ENCODE data around the gene CCDC146.
"Not testable (repeated sequence)": the region's sequence is repeated elsewhere in the genome, so short reads cannot be mapped to it uniquely, and the experiment has no call there.

CCDC146 gene

DNA sequence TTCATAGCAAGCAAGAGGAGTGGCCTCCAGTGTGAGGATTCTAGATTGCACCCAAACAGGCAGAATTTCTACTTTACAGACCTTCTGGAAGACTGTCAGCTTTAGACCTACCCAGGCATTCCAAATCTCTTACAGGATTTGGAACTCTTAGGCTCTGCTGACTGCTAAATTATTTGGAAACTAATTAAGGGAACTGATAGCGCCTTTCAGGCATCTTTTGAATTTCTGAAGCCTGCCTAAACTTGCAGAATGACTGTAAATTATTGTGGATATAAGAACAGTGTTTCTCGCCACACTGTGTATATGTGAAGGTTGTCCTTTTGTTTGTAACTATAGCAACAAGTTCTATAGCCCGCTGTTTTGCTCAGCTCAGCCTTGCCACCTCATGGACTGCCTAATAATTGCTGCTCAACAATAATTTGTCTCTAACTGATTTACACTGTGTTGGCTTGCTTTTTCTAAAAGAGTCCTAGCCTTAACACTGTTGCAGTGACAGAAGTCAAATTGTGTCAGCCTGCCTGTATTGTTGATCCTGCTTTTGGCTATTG lies 32.6 kb downstream of the CCDC146 start:
- DNase-seq (ENCODE audit: low spot score), result not testable (repeated sequence)

DNA sequence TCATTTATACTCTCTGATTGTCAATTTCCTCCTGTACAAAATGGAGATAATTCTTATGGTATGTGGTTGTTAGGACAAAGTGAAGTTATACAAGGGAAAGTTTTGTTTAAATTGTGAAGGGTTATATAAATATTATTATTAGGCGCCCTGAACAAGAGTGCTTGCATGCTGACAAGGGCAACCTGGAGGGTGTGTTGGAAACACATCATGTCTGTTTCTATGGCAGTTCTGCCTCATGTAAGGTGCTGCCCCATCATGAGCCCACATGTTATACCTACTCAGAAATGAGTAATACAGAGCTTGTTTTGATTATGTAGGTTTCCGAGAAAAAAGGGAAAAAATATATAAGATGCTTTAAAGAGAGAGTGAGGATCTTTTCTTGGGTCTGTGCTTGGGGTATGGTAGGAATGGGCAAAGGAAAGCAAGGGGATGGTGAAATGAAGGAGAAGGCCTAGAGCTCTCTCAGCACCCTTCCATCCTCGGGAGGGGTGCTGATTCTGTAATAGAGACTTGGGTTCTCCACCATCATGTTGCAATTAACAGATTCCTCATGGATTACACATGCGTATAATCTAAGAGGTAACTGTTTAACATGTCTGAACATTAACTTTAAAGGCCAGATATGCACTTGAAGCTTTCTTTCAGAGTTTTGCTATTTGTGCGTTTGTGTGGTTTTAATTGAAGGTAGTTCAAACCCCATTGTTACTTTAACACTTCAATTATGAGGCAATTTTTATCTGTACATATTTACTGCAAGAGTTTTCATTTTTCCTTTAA lies 33.4 kb downstream of the CCDC146 start:
- not testable (repeated sequence) for DNase-seq (ENCODE audit: low spot score)

DNA sequence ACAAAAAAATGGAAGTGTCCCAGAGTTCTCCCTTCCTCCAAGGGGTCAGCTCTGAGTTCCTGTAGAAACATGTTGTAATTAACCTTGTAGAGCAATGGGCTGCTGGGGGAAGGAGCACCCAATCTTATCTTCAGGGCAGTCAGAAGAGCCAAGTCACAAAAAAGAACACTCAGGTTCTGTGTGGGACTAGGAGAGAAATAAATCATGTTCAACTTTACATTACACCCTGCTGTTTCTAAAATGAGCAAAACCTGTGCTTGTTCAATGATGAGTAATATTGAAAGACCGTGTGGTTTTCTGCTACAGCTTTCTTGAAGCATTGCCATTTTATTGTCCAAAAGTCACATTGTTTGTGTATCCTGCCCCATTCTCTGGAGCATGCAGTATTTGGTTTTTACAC lies 34.6 kb downstream of the CCDC146 start:
- not testable (repeated sequence) for DNase-seq (ENCODE audit: low spot score)

DNA sequence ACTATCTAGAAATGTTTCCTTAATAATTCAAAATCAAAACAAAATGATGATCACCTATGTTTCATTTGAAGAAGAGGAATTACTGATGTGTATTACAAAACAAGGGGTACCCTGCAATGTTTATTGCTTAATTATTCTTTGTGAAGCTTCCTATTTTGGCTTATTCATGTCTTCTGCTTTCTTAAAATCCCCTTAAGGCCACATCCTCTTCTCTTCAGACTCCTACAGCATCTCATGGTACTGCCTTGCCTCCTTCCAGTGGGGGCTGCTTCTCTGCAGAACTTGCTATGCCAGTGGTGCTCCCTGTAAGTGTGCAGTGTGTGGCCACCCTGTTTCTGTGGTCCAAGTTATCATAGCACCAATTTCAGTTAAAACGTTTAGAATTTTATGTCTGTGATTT lies 35.0 kb downstream of the CCDC146 start:
- DNase-seq (ENCODE audit: low spot score), result no peak

DNA sequence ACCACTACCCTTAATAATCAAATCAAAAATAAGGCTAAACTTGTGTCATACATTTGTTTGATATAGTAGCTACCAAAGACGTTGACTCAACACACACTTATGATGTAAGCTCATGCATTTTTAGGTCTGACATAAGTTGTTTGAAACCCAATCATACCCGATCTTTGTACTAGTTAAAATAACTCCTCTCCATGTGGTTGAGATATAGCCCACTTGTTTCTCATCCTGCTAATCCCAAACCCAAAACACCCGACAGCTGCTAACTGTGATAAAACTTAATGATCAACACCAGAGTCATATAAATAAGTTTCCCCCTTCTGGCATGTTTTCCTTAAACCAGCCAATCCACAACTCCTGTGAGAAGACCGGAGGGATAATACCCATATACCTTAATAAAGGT lies 48.7 kb downstream of the CCDC146 start:
- DNase-seq (ENCODE audit: low spot score), result not testable (repeated sequence)

DNA sequence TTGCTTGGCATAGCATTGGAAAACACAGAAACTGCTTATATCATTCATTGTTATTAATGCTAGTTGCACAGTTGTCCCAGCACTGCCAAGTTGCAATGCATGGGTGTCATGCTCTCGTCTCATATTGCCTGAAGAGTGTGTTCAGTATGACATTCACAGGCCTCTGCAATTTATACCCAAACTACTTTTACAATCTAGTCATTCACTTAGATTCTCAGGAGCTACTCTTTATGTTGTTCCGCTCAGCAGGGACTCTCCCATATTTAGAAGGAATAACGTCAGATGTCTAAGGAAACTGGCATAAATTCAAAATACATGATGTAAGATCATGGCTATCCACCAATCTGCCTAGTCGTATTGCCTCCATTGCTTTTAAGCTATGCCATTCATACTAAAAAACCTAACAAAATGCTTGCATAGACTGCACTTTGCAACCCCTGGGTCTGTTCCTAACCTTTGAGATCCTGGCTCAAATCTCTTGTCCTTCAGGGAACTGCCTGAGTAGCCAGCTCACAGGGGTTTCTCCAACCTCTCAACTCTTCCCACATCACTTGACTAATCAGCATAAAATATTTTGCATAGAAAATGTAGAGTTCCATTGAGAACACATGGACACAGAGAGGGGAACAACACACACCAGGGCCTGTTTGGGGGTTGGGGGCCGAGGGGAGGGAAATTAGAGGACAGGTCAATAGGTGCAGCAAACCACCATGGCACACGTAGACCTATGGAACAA lies 50.2 kb downstream of the CCDC146 start:
- not testable (repeated sequence) for DNase-seq (ENCODE audit: low spot score)

DNA sequence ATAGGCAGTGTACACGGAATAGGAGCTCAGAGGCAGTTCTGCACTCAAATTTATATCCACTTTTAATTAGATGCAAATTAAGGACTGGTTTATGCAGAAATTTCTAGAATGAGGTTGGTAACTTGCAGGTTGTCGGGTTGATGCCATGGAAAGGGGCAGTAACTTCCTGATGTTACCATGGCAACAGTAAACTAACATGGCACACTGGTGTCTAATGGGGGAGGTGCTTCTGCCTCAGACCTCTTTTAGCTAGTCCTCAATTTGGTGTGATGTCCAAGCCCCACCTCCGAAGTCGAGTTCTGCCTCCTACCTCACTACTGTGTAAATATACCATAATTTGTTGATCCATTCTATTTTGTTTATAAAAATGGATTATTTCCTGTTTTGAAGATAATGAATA lies 52.0 kb downstream of the CCDC146 start:
- not testable (repeated sequence) for DNase-seq (ENCODE audit: low spot score)

DNA sequence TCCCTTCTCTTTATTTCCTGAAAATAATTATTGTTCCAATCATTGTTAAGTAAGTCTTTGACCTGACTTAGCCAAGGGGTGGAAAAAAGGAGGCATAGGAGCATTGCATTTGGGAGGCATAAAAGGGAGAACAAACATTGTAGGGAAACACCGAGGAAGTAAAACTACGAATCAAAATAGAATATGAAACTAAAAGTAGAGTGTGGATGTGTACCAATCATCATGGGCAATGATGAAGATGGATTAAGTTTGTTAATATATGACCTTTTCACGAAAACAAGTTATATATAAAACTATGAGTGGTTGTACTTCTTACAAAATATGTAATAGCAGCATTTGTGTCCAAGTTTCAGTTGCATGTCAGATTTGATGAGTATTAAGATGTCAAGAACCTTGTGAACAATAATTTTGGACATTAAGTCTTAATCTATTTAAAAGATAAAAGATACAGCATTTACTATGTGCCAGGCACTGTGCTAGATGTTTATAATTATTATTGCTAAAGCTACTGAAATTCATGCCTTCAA lies 52.9 kb downstream of the CCDC146 start:
- not testable (repeated sequence) for DNase-seq (ENCODE audit: low spot score)

DNA sequence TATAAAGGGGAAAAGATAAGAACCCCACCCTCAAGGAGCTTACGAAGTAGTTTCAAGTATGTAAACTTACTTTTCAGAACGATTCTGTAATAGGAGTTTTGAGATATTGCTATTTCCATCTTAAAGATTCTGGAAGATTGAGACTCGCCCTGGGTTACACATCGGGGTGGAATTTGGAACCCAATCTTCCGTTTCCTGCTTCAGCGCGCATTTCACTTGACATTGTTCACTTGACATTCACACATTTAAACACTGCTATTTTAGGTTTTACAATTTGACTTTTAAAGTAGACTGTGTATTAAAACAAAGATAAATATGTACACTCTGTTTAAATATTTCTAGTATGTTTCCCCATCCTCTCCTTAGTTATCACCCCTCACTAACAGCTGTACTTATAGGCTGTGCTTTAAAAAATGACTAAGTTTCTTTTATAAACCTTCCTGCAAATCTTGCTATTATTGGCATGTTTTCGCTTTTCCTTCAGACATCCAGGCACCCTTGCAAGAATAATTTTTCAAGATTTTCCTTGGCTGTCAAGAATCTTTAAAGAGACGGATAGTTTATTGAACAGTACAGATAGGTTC lies 55.0 kb downstream of the CCDC146 start:
- not testable (repeated sequence) for DNase-seq (ENCODE audit: low spot score)

DNA sequence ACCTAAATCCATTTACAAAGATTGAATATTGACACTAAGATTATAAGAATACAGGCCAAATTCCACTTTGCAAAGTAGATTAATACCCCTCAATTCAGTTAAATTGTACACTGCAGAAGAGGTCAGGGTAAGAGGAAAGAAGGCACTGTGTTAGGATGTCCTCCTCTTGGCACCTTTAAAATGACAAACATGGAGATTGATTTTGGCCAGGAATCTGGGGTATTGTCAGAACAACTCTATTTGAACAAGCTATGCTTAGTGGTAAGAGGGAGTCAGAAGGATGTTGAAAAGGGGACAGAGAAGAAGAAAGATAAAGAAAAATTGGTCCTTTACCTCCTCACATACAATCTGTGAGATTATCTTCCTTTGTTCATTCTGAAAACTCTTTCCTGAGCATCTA lies 55.6 kb downstream of the CCDC146 start:
- DNase-seq (ENCODE audit: low spot score), result not testable (repeated sequence)

DNA sequence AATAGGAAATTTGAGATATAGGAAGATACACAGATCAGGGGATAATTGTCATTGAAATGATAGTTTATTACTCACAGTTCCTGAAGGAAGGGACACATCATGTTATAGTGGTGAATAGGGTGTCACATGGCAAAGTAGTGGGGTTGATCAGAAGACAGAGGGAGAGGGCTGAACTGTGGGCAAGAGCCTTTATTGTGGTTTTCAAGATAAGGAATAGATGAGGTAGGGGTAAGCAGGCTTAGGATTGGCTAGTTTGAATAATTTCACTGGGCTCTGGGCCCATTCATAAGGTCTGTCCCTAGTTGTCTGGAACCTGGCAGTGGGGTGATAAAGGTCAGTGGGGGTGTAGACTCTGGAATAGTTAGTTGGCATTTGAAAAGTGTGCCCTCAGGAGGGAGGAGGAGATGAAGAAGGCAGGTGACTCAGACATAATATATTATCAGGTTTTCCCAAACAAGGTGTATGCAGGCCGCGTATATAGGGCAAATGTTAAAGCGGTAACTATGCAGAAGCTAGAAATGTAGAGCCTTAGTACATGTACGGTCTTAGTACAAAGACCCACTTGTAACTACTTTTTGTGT lies 58.7 kb downstream of the CCDC146 start:
- DNase-seq (ENCODE audit: low spot score), result no peak

DNA sequence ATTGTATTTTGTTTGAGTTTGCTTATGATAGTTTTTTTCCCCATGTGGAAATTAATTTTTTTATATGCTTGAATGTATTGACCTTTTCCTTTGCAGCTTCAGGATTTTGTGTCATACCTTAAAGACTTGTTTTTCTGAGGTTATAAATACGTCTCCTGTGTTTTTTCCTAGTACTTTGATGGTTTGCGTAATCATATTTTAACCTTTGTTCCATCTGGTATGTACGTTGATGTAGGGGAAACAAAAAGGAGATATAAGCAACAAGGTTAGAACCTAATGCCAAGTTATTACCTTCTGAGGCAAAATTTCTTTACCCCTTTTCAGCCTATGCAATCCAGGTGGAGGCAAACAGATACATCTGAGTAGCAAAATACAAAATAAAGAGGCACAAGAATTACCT lies 59.3 kb downstream of the CCDC146 start:
- no peak for DNase-seq (ENCODE audit: low spot score)

DNA sequence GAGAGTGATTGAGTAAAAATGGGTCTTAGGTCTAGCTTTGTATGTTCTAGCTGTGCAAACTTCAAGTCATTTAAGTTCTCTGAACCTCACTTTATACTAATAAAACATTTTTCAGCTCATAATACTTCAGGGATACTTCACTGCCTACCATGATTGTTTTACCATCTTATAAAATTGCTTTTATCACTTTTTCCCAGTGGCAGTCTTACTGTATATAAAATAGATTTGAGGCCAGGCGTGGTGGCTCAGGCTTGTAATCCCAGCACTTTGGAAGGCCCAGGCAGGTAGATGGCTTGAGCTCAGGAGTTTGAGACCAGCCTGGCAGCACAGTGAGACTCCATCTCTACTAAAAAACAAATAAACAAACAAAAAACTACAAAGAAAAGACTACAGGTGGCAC lies 59.8 kb downstream of the CCDC146 start:
- DNase-seq (ENCODE audit: low spot score), result no peak

DNA sequence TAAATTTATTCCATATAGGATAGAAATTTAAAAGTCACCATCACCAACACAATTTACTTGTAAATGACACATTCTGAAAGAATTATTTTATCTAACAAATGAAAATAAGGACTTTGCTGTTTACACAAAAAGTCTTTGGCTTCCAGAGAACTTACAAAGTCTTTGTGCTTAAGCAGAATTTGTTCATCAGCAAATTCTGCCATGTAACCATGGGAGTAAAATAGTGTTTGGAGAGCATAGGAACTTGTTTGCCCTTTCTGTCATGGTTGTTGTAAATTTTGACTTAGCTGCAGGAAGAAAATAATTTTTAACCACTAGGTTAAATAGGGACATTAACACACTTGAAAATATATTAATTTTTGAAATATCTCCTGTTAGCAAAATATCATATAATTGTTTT lies 62.0 kb downstream of the CCDC146 start:
- no peak for DNase-seq (ENCODE audit: low spot score)

DNA sequence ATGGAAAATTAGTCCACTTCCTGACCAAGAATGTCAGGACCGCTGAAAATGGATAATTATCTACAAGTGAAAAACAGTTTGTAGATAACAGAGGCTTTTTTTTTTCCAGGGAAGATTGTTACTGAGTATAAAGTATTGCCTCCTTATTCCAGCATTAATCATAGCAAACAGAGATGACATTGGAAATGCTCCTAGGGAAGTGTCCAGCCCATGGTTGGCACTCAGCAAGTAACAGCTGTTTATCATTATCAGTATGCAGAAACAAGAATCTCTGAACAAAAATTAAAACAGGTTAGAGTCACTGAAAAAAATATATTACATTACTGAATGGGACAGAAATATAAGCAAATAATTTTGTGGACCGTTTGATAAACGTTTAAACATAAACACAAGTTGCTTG lies 62.6 kb downstream of the CCDC146 start:
- DNase-seq (ENCODE audit: low spot score), result no peak

DNA sequence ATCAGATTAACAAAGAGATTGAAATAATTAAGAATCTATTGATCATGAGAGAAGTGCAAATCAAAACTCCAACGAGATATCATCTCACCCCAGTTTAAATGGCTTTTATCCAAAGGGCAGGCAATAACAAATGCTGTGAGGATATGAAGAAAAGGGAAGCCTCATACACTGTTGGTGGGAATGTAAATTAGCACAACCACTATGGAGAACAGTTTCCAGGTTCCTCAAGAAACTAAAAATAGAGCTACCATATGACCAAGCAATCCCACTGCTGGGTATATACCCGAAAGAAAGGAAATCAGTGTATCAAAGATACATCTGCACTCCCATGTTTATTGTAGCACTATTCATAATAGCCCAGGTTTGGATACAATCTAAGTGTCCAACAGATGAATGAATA lies 63.5 kb downstream of the CCDC146 start:
- no peak for DNase-seq (ENCODE audit: low spot score)

DNA sequence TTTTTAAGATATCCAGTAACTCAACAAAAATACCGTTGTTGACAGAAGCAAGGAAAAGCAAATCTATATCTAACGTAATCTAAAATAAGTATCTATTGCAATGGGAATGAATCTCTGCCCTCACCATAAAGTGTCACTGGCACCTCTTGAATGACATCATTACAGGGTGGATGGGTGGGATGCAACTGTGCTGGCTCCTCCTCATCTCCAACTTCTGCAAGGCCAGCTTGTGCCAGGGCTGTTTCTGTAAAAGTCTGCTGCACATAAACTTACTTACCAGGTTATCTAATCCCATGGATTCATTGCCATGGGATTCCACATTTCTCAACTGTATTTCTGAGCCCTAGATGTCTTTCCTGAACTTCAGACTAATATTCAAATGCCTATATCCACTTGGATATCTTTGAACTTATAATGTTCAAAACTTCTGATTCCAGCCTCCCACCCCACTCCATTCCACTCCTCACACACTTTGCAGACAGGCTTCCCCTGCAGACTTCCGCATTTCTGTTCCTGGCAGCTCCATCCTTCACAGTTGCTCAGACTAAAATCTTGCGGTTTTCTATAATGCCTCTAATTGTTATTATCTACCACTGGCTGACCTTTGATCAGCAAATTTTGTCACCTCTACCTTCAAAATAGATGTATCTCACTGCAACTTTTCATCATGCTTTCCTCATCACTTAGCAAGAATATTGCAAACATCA lies 66.5 kb downstream of the CCDC146 start:
- DNase-seq (ENCODE audit: low spot score), result peak; percentile 16

DNA sequence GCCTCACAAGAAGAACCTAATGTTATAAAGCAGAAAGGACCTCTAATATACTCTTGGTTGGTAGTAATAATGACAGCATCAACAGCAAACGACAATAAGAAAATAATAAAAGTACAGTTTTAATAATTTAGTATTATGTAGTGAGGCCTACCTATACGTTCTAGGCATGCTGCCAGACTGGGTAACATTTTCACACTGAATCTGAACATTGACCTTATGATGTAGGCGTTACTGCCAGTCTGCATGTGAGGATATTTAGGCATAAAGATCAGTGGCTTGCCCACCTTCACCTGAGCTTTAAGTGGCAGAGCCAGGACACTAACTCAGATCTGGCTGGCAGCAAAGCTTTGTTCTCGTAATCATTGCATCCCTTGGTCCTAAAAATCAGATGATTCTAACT lies 74.7 kb downstream of the CCDC146 start:
- no peak for DNase-seq (ENCODE audit: low spot score)

DNA sequence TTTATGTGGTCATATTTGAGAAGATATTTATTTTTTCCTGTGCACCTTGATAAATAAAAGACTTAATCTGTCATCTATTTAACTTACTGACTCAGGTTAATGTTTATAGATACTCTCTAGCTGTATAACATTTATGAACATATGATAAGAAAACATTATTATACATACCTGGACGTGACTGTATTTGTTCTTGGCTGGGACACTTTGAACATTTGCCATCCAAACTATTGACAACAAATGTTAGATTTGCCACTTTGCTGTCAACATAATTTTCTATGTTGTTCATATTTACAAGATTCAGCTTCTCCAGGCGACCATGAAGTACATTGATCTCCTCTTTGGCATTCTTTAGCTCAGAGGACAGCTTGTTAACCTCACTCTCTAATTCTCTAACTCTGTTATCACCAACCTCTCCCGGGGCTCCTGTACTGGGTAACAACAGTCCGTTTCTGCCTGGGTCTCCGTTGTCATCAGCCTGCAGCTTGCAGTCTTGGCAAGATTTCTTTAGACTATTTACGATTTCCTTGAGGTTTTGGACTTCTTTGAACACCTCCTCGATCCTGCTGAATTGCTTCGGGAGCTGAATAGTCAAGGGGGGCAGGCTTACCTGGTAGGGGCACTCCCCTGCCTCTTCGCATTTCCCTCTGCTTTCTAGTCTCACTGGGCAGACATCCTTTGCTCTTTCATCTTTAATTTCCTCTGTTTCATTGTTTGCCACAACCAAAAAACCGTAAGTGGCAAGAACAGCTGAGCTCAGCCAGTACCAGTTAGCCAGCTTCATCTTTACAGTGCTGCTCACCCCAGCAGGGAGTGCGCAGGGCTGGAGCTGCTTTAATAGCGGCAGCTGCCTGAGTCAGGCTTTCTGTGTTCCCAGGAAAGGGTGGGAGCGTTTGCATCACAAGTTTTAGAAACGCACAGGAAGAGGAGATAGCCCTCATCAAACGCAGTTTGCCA lies 76.9 kb downstream of the CCDC146 start, which contains the start of gene FGL2:
FGL2 (minus strand) TSS at position 807 of the 954 bp plus-strand sequence; CDS start at position 781, 26 bp downstream.
- DNase-seq (ENCODE audit: low spot score), result peak; percentile 41

DNA sequence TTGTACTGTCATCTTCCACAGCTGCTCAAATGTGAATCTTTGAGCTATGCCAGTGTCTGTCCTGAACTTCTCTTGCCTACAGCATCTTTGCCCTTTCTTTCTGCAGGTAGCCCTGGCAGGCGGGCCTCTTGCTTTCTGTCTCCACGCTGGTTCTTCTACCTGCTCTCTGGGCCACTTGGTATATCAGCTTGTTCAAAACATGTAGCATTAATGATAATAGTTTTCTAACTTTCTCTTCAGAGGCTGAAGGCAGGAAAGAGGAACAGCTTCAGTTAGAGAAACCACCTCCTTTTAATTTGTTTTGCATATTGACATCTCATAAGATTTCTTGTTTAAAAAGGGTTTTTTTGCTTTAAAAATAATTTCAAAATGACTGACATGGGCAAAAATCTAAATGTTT lies 78.1 kb downstream of the CCDC146 start:
- DNase-seq (ENCODE audit: low spot score), result no peak
